Caco-2 (cell line): ENCODE data around the gene SLC39A10. TPM values are rescaled to one million over a fixed set of nuclear protein-coding genes. Genes with fewer than 3 reads are reported as not detected.

ENCODE experiments used
- BruUV-seq: library from RNA; stranded (reverse); fragments of 400-500 nt; replicated peaks from 2 replicates; lab custom pipeline; 2021; lab: Mats Ljungman, UMichigan
- CTCF ChIA-PET: fragments of 300-600 bp; sonication (Branson Sonifier 250); formaldehyde crosslinking; loops from one replicate; lab custom pipeline; 2022; ENCODE audit warnings: antibody characterized with exemption; lab: Charles Lee
- POLR2A ChIA-PET: fragments of 300-600 bp; sonication (Branson Sonifier 250); formaldehyde crosslinking; loops from one replicate; lab custom pipeline; 2022; ENCODE audit warnings: antibody characterized with exemption; lab: Charles Lee
- DNase-seq, 2 experiments: peaks; one replicate each; pipeline versions ENCODE4 v3.0.0 to v3.0.0-alpha.2; 2020 to 2022
- H3K27me3 ChIP-seq: replicated peaks from 2 replicates; pipeline ENCODE4 v1.6.0; 2011; ENCODE audit warnings: low read length; ENCODE audit not compliant: control insufficient read depth, insufficient read depth
- H3K36me3 ChIP-seq: 2 replicates; pipeline ENCODE4 v1.5.1; 2011; ENCODE audit warnings: low read length; ENCODE audit not compliant: control insufficient read depth, insufficient read depth
- H3K4me1 ChIP-seq: fragments of 250-450 bp; sonication (Bioruptor Pico); 2 replicates; pipeline ENCODE4 v1.5.1; 2020; ENCODE audit warnings: mild to moderate bottlenecking
- H3K4me3 ChIP-seq: 2 replicates; pipeline ENCODE4 v1.5.1; 2011; ENCODE audit warnings: low read depth, mild to moderate bottlenecking, control low read depth, low read length
- H3K9me3 ChIP-seq: fragments of 250-450 bp; sonication (Bioruptor Pico); 2 replicates; pipeline ENCODE4 v1.5.1; 2020; ENCODE audit warnings: mild to moderate bottlenecking, moderate library complexity
- H3K27ac Mint-ChIP-seq: one replicate; pipeline ENCODE4 v1.8.0; 2022; ENCODE audit warnings: mixed read lengths; ENCODE audit not compliant: unreplicated experiment
- H3K27me3 Mint-ChIP-seq: one replicate; pipeline ENCODE4 v1.8.0; 2022; ENCODE audit warnings: mixed read lengths; ENCODE audit not compliant: insufficient read depth, unreplicated experiment
- H3K36me3 Mint-ChIP-seq: one replicate; pipeline ENCODE4 v1.8.0; 2022; ENCODE audit warnings: mild to moderate bottlenecking, mixed read lengths; ENCODE audit not compliant: insufficient read depth, unreplicated experiment
- H3K4me1 Mint-ChIP-seq: one replicate; pipeline ENCODE4 v1.8.0; 2022; ENCODE audit warnings: low read depth, mixed read lengths; ENCODE audit not compliant: unreplicated experiment
- H3K4me3 Mint-ChIP-seq: one replicate; pipeline ENCODE4 v1.8.0; 2022; ENCODE audit warnings: mild to moderate bottlenecking, moderate library complexity, mixed read lengths; ENCODE audit not compliant: unreplicated experiment
- H3K9me3 Mint-ChIP-seq: one replicate; pipeline ENCODE4 v1.8.0; 2022; ENCODE audit warnings: mixed read lengths; ENCODE audit not compliant: unreplicated experiment
- intact Hi-C: fragments of 100-400 bp; cut with micrococcal nuclease; formaldehyde crosslinking; loops from one replicate; pipeline ENCODE4 v1.10.0; 2022; ENCODE audit not compliant: unreplicated experiment
- total RNA-seq: library from RNA; stranded (reverse); gene quantifications from 2 replicates; pipeline ENCODE4 v1.2.3, GENCODE V29; 2022
- TF ChIP-seq, protein P1 (sequence below), 2 experiments: fragments of 200-600 bp in 1 of 2; IDR thresholded peaks; 1 replicate in 1 of 2; 2 replicates in 1 of 2; pipeline versions ENCODE4 v1.5.1 to v1.8.0; 2011 to 2022; ENCODE audit warnings: antibody characterized with exemption in 1 of 2, control low read depth in 1 of 2, inconsistent platforms in 1 of 2, low read depth in 1 of 2, low read length in 1 of 2, mild to moderate bottlenecking in 1 of 2, moderate library complexity in 1 of 2; ENCODE audit not compliant: insufficient read depth in 1 of 2, severe bottlenecking in 1 of 2, unreplicated experiment in 1 of 2

SLC39A10 gene
- total RNA-seq, 1 experiment from 2014 or later: 45.5 TPM

DNA sequence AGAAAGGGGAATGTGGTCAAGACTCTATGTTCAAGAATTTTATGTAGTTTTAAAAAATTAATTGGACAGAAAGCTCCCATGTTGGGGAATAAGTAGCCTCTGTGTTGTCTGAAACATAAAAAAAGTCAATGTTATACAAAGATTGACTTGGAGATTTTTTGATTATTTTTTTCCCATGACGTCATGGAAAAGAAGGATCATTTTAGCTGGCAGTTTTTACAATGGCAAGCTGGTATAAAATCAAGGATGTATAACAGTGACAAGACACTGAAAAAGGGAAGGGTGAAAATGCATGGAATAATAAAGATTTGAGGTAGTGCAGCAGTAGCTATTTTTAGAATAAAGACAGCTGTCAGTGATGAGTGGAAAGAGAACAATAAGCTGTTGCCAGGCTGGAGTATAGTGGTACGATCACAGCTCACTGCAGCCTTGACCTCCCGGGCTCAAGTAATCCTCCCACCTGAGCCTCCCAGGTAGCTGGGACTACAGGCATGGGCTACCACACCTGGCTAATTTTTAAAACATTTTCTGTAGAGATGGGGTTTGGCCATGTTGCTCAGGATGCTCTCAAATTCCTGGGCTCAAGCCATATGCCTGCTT, 9.2 kb downstream of the SLC39A10 start:
- Histone ChIP-seq H3K27me3 (no peaks in the 10 kb centered on the region), H3K4me3 (no peak overlapping the region), H3K9me3 (no peaks in the 10 kb centered on the region), H3K4me1 (no peaks in the 10 kb centered on the region), H3K36me3 (no peaks in the 10 kb centered on the region)
- no peaks in the 10 kb centered on the region for H3K4me1 Mint-ChIP-seq
- H3K36me3 Mint-ChIP-seq: no peaks in the 10 kb centered on the region
- intact Hi-C loops: no loop called here
- H3K27me3 Mint-ChIP-seq: no peaks in the 10 kb centered on the region
- ChIA-PET POLR2A (interaction anchor here (0.5 kb wide), 1 partner anchor 208 kb away, joined by 4 read pairs; no protein-coding TSS in a partner anchor), CTCF (interaction anchor here (1.7 kb wide), 1 partner anchor 9 kb away, joined by 6 read pairs; the partner anchor contains the start of gene SLC39A10)
- H3K27ac Mint-ChIP-seq: no peak overlapping the region
- H3K4me3 Mint-ChIP-seq: no peak overlapping the region
- TF ChIP-seq, protein P1, sequence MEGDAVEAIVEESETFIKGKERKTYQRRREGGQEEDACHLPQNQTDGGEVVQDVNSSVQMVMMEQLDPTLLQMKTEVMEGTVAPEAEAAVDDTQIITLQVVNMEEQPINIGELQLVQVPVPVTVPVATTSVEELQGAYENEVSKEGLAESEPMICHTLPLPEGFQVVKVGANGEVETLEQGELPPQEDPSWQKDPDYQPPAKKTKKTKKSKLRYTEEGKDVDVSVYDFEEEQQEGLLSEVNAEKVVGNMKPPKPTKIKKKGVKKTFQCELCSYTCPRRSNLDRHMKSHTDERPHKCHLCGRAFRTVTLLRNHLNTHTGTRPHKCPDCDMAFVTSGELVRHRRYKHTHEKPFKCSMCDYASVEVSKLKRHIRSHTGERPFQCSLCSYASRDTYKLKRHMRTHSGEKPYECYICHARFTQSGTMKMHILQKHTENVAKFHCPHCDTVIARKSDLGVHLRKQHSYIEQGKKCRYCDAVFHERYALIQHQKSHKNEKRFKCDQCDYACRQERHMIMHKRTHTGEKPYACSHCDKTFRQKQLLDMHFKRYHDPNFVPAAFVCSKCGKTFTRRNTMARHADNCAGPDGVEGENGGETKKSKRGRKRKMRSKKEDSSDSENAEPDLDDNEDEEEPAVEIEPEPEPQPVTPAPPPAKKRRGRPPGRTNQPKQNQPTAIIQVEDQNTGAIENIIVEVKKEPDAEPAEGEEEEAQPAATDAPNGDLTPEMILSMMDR (IDR thresholded peaks at IDR 0.05; ENCODE audit: insufficient read depth in 1 of 2, low read depth in 1 of 2, low read length in 1 of 2, severe bottlenecking in 1 of 2, unreplicated experiment in 1 of 2): no peak
- DNase-seq: no peak
- BruUV-seq: no TSS peak
- no peaks in the 10 kb centered on the region for H3K9me3 Mint-ChIP-seq

DNA sequence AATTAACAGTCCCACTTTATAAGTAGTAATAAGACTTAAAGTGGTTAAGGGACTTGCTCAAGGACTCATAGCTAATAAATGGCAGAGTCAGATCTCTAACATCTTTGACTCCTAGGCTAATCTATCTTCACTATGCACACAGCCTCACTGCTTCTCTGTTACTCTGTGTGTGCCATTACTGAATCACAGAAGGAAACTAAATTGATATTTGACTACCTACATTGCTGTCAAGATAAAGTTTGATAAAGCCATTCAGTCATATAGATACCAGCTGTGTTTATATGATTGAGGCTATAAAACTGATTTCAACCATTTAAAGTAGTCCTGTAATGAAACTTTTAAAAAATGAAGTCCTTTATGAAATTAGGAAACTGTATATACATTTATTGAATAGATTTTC, 10.9 kb downstream of the SLC39A10 start:
- TF ChIP-seq, protein P1 (IDR thresholded peaks at IDR 0.05; ENCODE audit: insufficient read depth in 1 of 2, low read depth in 1 of 2, low read length in 1 of 2, severe bottlenecking in 1 of 2, unreplicated experiment in 1 of 2): no peak
- Mint-ChIP-seq H3K4me3 (no peak overlapping the region), H3K27me3 (no peaks in the 10 kb centered on the region), H3K4me1 (no peaks in the 10 kb centered on the region), H3K27ac (no peak overlapping the region), H3K36me3 (no peaks in the 10 kb centered on the region), H3K9me3 (no peaks in the 10 kb centered on the region)
- POLR2A ChIA-PET: no interaction called here
- no TSS peak for BruUV-seq
- no peaks in the 10 kb centered on the region for H3K36me3 ChIP-seq
- intact Hi-C loops: loop anchor here (1.0 kb wide), 1 partner anchor 399 kb away; no protein-coding TSS in a partner anchor
- DNase-seq: no peak
- CTCF ChIA-PET: no interaction called here
- H3K4me1 ChIP-seq: no peaks in the 10 kb centered on the region
- H3K9me3 ChIP-seq: no peaks in the 10 kb centered on the region
- H3K27me3 ChIP-seq: no peaks in the 10 kb centered on the region
- no peak overlapping the region for H3K4me3 ChIP-seq

DNA sequence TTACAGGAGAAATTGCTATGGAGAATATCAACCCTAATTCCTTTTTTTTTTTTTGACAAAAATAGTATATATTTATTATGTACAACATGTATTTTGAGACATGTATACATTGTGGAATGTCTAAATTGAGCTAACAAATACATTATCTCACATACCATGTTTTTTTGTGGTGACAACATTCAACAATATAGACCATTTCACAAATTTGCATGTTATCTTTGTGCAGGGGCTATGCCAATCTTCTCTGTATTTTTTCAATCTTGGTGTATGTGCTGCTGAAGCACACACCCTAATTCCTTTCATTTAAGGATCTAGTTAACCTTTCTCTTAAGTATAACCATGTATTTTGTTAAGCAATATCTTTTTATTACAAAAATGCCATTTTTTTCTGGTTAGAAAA, 13.2 kb downstream of the SLC39A10 start:
- CTCF ChIA-PET: no interaction called here
- intact Hi-C loops: no loop called here

More for the DNA sequence above, 13.2 kb downstream of the SLC39A10 start:
- TF ChIP-seq, protein P1 (IDR thresholded peaks at IDR 0.05; ENCODE audit: insufficient read depth in 1 of 2, low read depth in 1 of 2, low read length in 1 of 2, severe bottlenecking in 1 of 2, unreplicated experiment in 1 of 2): no peak
- POLR2A ChIA-PET: interaction anchor here (0.6 kb wide), 1 partner anchor 19 kb away, joined by 4 read pairs; no protein-coding TSS in a partner anchor
- no peaks in the 10 kb centered on the region; the same call in 1 of the 2 replicates for H3K36me3 ChIP-seq
- H3K4me1 Mint-ChIP-seq: no peaks in the 10 kb centered on the region
- H3K27me3 Mint-ChIP-seq: no peaks in the 10 kb centered on the region
- DNase-seq: no peak
- no TSS peak for BruUV-seq
- no peak overlapping the region for H3K4me3 ChIP-seq
- H3K4me3 Mint-ChIP-seq: no peak overlapping the region
- no peaks in the 10 kb centered on the region for H3K4me1 ChIP-seq
- H3K9me3 Mint-ChIP-seq: no peaks in the 10 kb centered on the region
- H3K27me3 ChIP-seq: no peaks in the 10 kb centered on the region
- H3K9me3 ChIP-seq: no peaks in the 10 kb centered on the region
- no peak overlapping the region for H3K27ac Mint-ChIP-seq
- H3K36me3 Mint-ChIP-seq: no peaks in the 10 kb centered on the region
